Fibroblast of villous mesenchyme (primary cell): ENCODE data around the gene PAX5. TPM values are rescaled to one million over a fixed set of nuclear protein-coding genes. Genes with fewer than 3 reads are reported as not detected.
A peak's percentile ranks its signal among the peaks of the same experiment; 100 is the strongest.

ENCODE experiments used
- DNase-seq: peaks from one replicate; pipeline ENCODE4 v3.0.0-alpha.2; 2010; ENCODE audit warnings: low read depth
- H3K4me3 ChIP-seq: 2 replicates; pipeline ENCODE4 v1.5.1; 2011; ENCODE audit warnings: low read depth, mild to moderate bottlenecking, low read length
- total RNA-seq: library from RNA; depleted of rRNA; stranded (reverse); fragments of >200 nt; gene quantifications from 2 replicates; pipeline ENCODE4 v1.2.3, GENCODE V29; 2012
- TF ChIP-seq, protein P1 (sequence below): IDR thresholded peaks from 2 replicates; pipeline ENCODE4 v1.5.1; 2012; ENCODE audit warnings: low read depth, mild to moderate bottlenecking, low read length; ENCODE audit not compliant: insufficient read depth

PAX5 gene
- total RNA-seq, 1 donor: not detected

DNA sequence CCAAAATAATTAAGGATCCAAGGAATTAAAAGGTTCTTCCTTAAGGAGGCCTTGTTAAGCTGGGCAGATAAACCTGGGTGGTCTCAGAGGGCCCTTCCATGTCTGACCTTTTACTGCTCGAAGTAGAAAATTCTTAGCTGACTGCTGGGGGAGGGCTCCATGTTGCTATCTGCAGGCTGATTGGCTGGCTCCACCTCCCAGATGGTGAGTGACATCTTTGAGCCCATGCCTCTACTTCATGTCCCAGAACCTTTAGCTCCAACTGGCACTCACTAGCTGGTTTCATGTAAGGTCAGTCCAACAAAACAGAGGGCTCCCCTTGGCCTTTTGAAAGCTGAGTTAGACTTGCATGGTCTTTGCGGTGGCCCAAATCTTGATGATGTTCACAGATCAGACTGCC is 188.2 kb downstream of the PAX5 start:
- no peak overlapping the region for H3K4me3 ChIP-seq
- TF ChIP-seq, protein P1, sequence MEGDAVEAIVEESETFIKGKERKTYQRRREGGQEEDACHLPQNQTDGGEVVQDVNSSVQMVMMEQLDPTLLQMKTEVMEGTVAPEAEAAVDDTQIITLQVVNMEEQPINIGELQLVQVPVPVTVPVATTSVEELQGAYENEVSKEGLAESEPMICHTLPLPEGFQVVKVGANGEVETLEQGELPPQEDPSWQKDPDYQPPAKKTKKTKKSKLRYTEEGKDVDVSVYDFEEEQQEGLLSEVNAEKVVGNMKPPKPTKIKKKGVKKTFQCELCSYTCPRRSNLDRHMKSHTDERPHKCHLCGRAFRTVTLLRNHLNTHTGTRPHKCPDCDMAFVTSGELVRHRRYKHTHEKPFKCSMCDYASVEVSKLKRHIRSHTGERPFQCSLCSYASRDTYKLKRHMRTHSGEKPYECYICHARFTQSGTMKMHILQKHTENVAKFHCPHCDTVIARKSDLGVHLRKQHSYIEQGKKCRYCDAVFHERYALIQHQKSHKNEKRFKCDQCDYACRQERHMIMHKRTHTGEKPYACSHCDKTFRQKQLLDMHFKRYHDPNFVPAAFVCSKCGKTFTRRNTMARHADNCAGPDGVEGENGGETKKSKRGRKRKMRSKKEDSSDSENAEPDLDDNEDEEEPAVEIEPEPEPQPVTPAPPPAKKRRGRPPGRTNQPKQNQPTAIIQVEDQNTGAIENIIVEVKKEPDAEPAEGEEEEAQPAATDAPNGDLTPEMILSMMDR: no peak
- no peak for DNase-seq

DNA sequence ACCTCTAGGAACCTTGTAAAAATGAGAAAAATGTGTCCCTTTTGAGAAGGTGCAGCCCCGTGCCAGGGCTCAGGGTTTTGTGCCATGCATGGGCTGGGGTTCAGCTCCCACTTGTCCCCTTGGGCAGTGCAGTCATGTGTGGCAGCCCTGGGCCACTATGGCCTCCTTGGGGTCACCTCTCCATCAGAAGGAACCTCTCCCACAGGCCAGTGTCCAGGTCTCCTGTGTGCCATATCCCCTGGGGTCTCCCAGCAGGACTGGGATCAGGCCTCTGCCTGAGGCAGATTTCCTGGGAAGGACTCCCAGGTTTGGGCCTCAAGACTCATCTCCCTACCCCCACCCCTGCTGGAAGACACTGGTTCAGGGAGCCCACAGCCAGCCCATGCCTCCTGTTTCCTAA is 189.1 kb downstream of the PAX5 start:
- TF ChIP-seq, protein P1: no peak
- no peak overlapping the region for H3K4me3 ChIP-seq
- no peak for DNase-seq

DNA sequence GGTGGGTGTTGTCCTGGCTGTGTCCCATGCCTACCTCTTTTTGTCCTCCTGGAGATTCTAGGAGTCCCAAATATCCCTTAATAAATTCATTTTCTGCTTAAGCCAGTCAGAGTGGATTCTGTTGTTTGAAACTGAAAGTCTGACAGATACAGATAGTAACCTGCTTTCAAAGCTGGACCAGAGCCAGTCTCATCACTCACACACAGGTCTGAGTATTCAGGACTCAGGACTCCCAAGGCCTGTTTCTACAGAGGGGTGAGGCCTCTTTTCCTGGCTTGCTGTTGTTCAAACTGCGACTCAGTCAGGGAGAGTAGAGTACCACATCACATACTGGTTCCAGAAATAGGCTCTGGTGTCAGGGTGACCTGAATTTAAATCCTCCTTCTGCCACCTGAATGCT is 190.1 kb downstream of the PAX5 start:
- DNase-seq: no peak
- no peak overlapping the region for H3K4me3 ChIP-seq
- TF ChIP-seq, protein P1: no peak

DNA sequence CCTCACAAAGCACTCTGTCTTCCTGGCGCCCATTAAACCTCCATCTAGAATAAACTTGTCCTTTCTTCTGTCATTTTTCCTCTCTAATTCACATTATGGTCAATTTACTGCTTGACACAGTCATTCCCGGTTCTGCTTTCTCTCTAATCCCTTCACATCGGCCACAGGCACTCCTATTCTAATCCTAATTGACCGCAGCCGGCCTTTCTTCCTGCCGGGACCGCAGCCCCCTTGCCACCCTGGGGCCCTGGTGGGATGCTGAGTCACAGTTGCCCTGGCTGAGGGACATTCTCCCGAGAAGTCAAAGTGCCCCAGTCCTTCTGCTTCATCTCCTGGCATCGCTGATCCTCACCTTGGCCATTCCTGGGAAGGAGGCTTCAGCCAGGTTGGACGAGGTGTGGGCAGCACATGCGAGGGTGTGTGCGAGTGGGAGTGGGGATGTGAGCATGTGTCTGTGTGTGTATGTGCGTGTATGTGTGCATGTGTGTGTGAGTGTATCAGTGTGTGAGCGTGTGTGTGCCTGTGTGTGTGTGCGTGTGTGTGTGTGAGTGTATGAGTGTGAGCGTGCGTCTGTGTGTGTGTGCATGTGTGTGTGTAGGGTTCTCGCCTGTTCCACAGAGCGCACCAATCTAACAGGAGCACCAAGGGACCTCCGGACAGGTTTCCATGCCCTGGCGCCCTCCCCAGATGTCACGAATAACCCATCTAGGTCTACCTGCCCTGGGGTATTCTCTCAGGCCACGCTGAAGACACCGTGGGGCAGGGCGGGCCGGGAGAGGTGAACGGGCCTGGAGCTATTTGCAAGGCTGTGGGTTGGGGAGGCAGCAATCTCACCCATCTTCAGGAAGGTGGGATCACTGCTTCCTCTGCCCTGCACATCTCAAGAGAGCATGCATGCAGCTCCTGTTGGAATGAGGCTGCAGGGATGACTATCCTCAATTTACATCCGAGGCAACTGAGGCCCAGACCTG is 191.2 kb downstream of the PAX5 start:
- TF ChIP-seq, protein P1: no peak
- no peak for DNase-seq
- no peak overlapping the region for H3K4me3 ChIP-seq

DNA sequence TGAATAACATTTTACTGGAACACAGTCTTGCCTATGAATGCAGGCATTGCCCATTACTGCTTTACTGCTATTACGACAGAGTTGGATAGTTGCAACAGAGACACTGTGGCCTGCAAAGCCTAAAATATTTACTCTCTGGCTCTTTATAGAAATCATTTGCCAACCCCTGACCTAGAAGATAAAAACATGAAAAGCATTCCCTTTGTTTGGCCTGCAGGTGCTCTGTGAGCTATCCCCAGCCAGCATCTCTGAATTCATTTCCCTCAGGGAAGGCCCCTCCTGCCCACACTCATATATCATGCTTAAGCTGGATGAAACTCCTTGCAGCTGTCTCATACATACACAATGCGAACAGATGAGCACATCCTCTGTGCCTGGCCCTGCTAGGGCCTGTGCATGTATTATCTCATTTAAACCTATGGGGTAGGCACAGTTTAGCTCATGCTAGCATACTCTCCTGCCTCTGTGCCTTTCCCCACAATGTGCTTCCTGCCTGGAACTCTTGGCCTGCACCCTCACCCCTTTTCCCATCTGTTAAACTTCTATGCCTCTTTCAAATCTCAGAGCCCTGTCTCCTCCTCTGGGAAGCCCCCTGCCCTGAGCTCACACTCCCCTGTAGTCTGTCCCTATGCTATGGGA is 193.1 kb downstream of the PAX5 start:
- TF ChIP-seq, protein P1: no peak
- DNase-seq: peak; percentile 14
- no peak overlapping the region for H3K4me3 ChIP-seq

DNA sequence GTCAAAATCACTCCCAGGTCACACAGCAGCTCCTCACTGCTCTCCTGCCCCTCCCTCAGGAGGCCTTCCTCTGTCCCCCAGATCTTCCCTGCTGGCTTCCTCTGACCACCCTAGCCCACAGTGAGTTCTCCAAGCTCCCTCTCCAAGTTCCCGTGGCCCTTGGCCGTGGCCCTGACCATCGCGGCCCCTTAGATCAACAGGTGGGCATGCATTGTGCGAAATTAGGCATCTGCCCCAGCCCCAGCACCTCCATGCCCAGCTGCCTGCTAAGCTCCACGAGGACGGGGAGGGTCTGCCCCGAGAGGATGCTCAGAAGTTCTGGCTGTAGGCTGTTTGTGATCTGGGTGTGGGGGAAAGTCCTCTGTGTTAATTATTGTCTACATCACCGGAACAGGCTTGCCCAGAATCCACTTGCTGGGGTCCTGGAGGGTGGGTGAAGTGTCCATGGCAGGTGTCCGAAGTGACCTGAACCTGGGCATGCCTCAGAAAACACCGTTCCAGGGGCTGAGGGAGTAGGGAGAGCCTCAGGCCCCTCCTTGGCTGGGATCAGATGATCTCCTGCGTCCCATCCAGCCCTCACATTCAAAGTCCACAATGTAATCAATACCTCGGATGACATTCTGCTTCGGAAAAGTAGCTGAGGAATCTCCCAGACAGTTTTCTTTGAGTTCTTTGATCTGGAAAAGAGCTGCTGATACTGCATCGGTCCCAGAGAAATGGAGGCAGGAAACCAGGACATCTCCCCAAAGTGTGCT is 194.8 kb downstream of the PAX5 start:
- TF ChIP-seq, protein P1: no peak
- H3K4me3 ChIP-seq: no peak overlapping the region
- no peak for DNase-seq
